ENCODE measurements around the gene ACVR1. TPM values are rescaled to one million over a fixed set of nuclear protein-coding genes. Genes with fewer than 3 reads are reported as not detected.
"Not testable (repeated sequence)": the region's sequence is repeated elsewhere in the genome, so short reads cannot be mapped to it uniquely, and the experiment has no call there.

Gene ACVR1
- total RNA-seq, 1 donor from 2014 or later = 5.5 TPM

DNA sequence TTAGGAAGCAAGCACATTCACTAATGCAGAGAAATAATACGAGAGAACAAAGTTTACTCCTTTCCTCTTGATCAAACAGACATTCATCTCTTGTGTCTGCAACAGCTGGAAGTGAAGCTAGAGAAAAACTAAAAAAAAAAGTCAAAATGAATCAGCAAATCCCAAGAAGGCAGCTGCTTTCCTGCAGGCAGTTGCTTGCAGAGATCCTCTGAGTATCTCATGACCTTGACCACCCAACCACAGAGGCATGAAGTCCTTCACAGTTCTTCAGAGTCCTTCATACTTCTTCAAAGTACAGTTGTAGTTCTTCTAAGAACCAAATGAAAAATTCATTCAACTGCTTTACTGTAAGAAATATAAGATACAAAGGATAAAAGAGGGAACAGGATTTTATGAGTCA is 150.3 kb downstream of the ACVR1 start:
- TF ChIP-seq, protein P1, sequence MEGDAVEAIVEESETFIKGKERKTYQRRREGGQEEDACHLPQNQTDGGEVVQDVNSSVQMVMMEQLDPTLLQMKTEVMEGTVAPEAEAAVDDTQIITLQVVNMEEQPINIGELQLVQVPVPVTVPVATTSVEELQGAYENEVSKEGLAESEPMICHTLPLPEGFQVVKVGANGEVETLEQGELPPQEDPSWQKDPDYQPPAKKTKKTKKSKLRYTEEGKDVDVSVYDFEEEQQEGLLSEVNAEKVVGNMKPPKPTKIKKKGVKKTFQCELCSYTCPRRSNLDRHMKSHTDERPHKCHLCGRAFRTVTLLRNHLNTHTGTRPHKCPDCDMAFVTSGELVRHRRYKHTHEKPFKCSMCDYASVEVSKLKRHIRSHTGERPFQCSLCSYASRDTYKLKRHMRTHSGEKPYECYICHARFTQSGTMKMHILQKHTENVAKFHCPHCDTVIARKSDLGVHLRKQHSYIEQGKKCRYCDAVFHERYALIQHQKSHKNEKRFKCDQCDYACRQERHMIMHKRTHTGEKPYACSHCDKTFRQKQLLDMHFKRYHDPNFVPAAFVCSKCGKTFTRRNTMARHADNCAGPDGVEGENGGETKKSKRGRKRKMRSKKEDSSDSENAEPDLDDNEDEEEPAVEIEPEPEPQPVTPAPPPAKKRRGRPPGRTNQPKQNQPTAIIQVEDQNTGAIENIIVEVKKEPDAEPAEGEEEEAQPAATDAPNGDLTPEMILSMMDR (conservative IDR thresholded peaks at IDR 0.05; ENCODE audit: low read depth, low read length) = no peak
- no peak overlapping the region for H3K4me3 ChIP-seq (ENCODE audit: low read depth, low read length)
- no peak for DNase-seq (ENCODE audit: low read depth)

GRCh38 chr2:157722580-157723234 is 153.4 kb downstream of the ACVR1 start:
- no peak overlapping the region for H3K4me3 ChIP-seq (ENCODE audit: low read depth, low read length)
- TF ChIP-seq, protein P1 (conservative IDR thresholded peaks at IDR 0.05; ENCODE audit: low read depth, low read length) = no peak
- peak; percentile 15 for DNase-seq (ENCODE audit: low read depth)

DNA sequence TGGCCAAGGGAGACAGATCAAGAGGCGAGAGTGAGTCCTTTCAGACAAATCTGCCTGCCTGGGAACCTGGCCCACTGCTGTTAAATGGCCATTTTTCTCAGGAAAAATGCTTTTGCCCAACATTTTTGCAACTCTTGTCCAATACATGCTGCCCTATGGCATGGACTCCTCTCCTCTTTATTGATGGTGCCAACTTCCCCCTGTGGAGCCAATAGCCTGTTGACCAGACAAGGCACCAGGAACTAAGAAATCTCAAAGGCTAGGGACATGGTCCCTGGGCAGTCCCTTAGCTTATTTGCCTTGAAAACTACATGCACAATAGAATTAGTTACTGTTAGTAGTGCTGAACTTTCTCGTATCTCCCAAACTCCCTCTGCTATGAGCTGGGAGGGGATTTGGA is 155.6 kb downstream of the ACVR1 start:
- DNase-seq (ENCODE audit: low read depth) = no peak
- TF ChIP-seq, protein P1 (conservative IDR thresholded peaks at IDR 0.05; ENCODE audit: low read depth, low read length) = no peak
- H3K4me3 ChIP-seq (ENCODE audit: low read depth, low read length) = no peak overlapping the region

DNA sequence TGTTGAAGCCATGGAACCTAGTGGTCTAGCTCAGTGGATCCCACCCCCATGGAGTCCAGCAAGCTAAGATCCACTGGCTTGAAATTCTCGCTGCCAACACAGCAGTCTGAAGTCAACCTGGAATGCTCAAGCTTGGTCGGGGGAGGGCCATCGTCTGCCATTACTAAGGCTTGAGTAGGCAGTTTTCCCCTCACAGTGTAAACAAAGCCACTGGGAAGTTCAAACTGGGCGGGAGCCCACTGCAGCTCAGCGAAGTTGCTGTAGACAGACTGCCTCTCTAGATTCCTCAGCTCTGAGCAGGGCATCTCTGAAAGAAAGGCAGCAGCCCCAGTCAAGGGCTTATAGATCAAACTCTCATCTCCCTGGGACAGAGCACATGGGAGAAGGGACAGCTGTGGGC is 171.5 kb downstream of the ACVR1 start:
- H3K4me3 ChIP-seq (ENCODE audit: low read depth, low read length); DNase-seq (ENCODE audit: low read depth): not testable (repeated sequence)

GRCh38 chr2:157704148-157704547 is 172.0 kb downstream of the ACVR1 start:
- H3K4me3 ChIP-seq (ENCODE audit: low read depth, low read length); DNase-seq (ENCODE audit: low read depth): not testable (repeated sequence)

- TF ChIP-seq, protein P1 (conservative IDR thresholded peaks at IDR 0.05; ENCODE audit: low read depth, low read length) = no peak
- H3K4me3 ChIP-seq (ENCODE audit: low read depth, low read length) = no peak overlapping the region
- no peak for DNase-seq (ENCODE audit: low read depth)
Observed at GRCh38 chr2:157699806-157700205, 176.3 kb downstream of the ACVR1 start.

DNA sequence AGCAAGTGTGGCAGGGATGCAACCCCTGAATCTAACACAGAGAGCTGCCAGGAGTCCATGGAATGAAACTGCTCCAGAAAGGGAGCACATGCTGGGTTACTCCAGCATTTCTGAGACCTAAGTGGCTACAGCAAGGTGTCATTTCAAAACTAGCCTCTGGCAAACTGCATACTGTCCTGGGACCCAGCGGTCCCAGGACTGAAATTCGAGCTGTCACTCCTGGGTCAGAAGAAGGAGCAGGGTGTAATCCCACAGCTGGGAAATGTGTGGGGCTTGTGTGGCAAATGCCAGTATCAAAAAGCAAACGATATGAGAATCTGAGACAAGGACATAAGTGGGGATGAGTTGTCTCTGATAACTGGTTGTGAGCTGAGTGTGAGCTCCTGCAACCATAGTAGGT is 177.1 kb downstream of the ACVR1 start:
- H3K4me3 ChIP-seq (ENCODE audit: low read depth, low read length) = no peak overlapping the region
- no peak for DNase-seq (ENCODE audit: low read depth)
- TF ChIP-seq, protein P1 (conservative IDR thresholded peaks at IDR 0.05; ENCODE audit: low read depth, low read length) = no peak

DNA sequence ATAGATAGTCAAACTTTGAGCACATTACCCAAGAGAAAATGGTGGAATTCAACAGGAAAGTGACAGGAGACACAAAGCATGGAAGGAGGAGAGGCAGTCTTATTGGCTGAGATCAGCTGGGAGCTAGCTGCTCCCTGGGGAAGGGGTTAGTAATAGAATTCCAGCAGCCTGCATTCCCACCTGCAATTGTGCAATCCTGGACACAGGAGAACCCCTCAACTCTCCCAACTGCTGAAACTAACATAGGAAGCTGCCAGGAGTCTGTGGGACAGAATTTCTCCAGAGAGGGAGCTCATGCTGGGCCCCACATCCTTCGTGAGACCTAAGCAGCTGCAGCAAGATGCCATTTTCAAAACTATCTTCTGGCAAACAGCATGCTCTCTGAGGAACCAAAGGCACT is 177.7 kb downstream of the ACVR1 start:
- no peak for DNase-seq (ENCODE audit: low read depth)
- TF ChIP-seq, protein P1 (conservative IDR thresholded peaks at IDR 0.05; ENCODE audit: low read depth, low read length) = no peak
- no peak overlapping the region for H3K4me3 ChIP-seq (ENCODE audit: low read depth, low read length)

All from epithelial cell of proximal tubule (primary cell).